HepG2 (cell line): ENCODE results near the gene TM9SF4. TPM values are rescaled to one million over a fixed set of nuclear protein-coding genes. Genes with fewer than 3 reads are reported as not detected.
A peak's percentile ranks its signal among the peaks of the same experiment; 100 is the strongest.

Source experiments
- ETV6 ChIP-seq: sonication (generic); formaldehyde crosslinking; conservative IDR thresholded peaks from 2 replicates; pipeline ENCODE4 v1.4.0; 2020; ENCODE audit warnings: missing genetic modification reagents
- GATAD2A ChIP-seq: IDR thresholded peaks from 2 replicates; pipeline ENCODE4 v1.6.1; 2016
- HNRNPLL ChIP-seq: fragments of 200-400 bp; formaldehyde crosslinking; IDR thresholded peaks from 2 replicates; pipeline ENCODE4 v1.6.1; 2017; ENCODE audit warnings: mild to moderate bottlenecking, low read depth, low read length; ENCODE audit not compliant: poor library complexity, severe bottlenecking
- IRX3 ChIP-seq: sonication (generic); formaldehyde crosslinking; IDR thresholded peaks from 2 replicates; pipeline ENCODE4 v1.8.1; 2023; ENCODE audit warnings: mild to moderate bottlenecking, low read depth, missing genetic modification reagents, borderline replicate concordance
- KDM5B ChIP-seq: sonication (generic); formaldehyde crosslinking; IDR thresholded peaks from 2 replicates; pipeline ENCODE4 v1.4.0; 2020; ENCODE audit warnings: missing genetic modification reagents, mild to moderate bottlenecking, borderline replicate concordance
- MBD4 ChIP-seq: IDR thresholded peaks from 2 replicates; pipeline ENCODE4 v1.6.1; 2012; ENCODE audit warnings: low read length, inconsistent platforms, borderline replicate concordance
- NFIB ChIP-seq: sonication (generic); formaldehyde crosslinking; IDR thresholded peaks from 2 replicates; pipeline ENCODE4 v1.9.0; 2021; ENCODE audit warnings: missing genetic modification reagents, mild to moderate bottlenecking, borderline replicate concordance
- NRL ChIP-seq: sonication (generic); formaldehyde crosslinking; IDR thresholded peaks from 2 replicates; pipeline ENCODE4 v1.5.0; 2020; ENCODE audit warnings: missing genetic modification reagents, mild to moderate bottlenecking, moderate library complexity, borderline replicate concordance
- PITX1 ChIP-seq: sonication (generic); formaldehyde crosslinking; IDR thresholded peaks from 2 replicates; pipeline ENCODE4 v1.5.1; 2020; ENCODE audit warnings: mild to moderate bottlenecking, missing genetic modification reagents
- SAFB2 ChIP-seq: sonication (generic); formaldehyde crosslinking; IDR thresholded peaks from 2 replicates; pipeline ENCODE4 v1.5.1; 2020; ENCODE audit warnings: missing genetic modification reagents, low read depth, mild to moderate bottlenecking, borderline replicate concordance
- THYN1 ChIP-seq: sonication (generic); formaldehyde crosslinking; IDR thresholded peaks from 2 replicates; pipeline ENCODE4 v1.8.1; 2023; ENCODE audit warnings: low read depth, mild to moderate bottlenecking, moderate library complexity, missing genetic modification reagents, borderline replicate concordance
- TP53 ChIP-seq: sonication (generic); formaldehyde crosslinking; conservative IDR thresholded peaks from 2 replicates; pipeline ENCODE4 v1.4.0; 2020; ENCODE audit warnings: missing genetic modification reagents
- XBP1 ChIP-seq: sonication (generic); formaldehyde crosslinking; IDR thresholded peaks from 2 replicates; pipeline ENCODE4 v1.5.0; 2020; ENCODE audit warnings: missing genetic modification reagents
- ZGPAT ChIP-seq: IDR thresholded peaks from 2 replicates; pipeline ENCODE4 v1.6.1; 2016; ENCODE audit warnings: mild to moderate bottlenecking
- ZNF318 ChIP-seq: sonication (generic); formaldehyde crosslinking; IDR thresholded peaks from 2 replicates; pipeline ENCODE4 v1.4.0; 2020; ENCODE audit warnings: mild to moderate bottlenecking, missing genetic modification reagents
- ZNF564 ChIP-seq: sonication (generic); formaldehyde crosslinking; IDR thresholded peaks from 2 replicates; pipeline ENCODE4 v1.8.1; 2023; ENCODE audit warnings: mild to moderate bottlenecking, missing genetic modification reagents
- ZNF597 ChIP-seq: sonication (generic); formaldehyde crosslinking; IDR thresholded peaks from 2 replicates; pipeline ENCODE4 v1.5.0; 2020; ENCODE audit warnings: missing genetic modification reagents
- ZNF614 ChIP-seq: IDR thresholded peaks from 2 replicates; pipeline ENCODE4 v1.6.1; 2018; ENCODE audit warnings: missing biosample characterization, missing genetic modification reagents, inconsistent platforms, borderline replicate concordance
- ZNF724P ChIP-seq: sonication (generic); formaldehyde crosslinking; IDR thresholded peaks from 2 replicates; pipeline ENCODE4 v1.8.0; 2022; ENCODE audit warnings: missing genetic modification reagents, borderline replicate concordance
- polyA plus RNA-seq, 8 experiments: library from polyadenylated mRNA; depleted of rRNA in 3 of 8; stranded (reverse) in 7 of 8; unstranded in 1 of 8; fragments of >200 nt; fragmentation: Illumina TruSeq in 4 of 8; extraction: Trizol in 4 of 8; gene quantifications; 2 replicates each; pipeline versions ENCODE4 v1.2.1 to v1.2.3, GENCODE V29; 2011 to 2016; ENCODE audit warnings: low read depth in 4 of 8, missing spikeins in 1 of 8, mixed read lengths in 1 of 8; ENCODE audit not compliant: insufficient read depth in 1 of 8
- total RNA-seq, 5 experiments: library from RNA; depleted of rRNA; stranded (reverse); fragments of >200 nt; fragmentation: Illumina TruSeq; extraction: Trizol; gene quantifications; 2 replicates each; pipeline ENCODE4 v1.2.3, GENCODE V29; 2016; ENCODE audit warnings: low read depth in 1 of 5

The TM9SF4 gene
- total and polyA plus RNA-seq, 2 of the 13 experiments (the other 11 are each of a cell fraction or from before 2014, with no cell fraction given): 53.5 to 171 TPM

GRCh38 chr20:32109392-32110172, at the start of gene TM9SF4 (continued):
- no peak for TF ChIP-seq ZNF614
- TF ChIP-seq ZNF318 (CRISPR knock-in tag): peak; percentile 98
- TF ChIP-seq ZGPAT (CRISPR knock-in tag): peak; percentile 98
- TF ChIP-seq NFIB (CRISPR knock-in tag): no peak
- TF ChIP-seq ZNF597 (CRISPR knock-in tag): 0 out of 2 replicates have a peak, but pooled peaks have one; percentile 89
- TF ChIP-seq MBD4: no peak
- TF ChIP-seq XBP1: peak; percentile 91; the same call in 1 of the 2 replicates
- TF ChIP-seq ZNF724P (CRISPR knock-in tag): no peak
- peak; percentile 88; the same call in 1 of the 2 replicates for TF ChIP-seq SAFB2 (CRISPR knock-in tag)
- TF ChIP-seq TP53 (CRISPR knock-in tag): peak; percentile 95
- TF ChIP-seq THYN1 (CRISPR knock-in tag): no peak
- peak; percentile 58 for TF ChIP-seq HNRNPLL
- TF ChIP-seq GATAD2A (CRISPR knock-in tag): peak; percentile 71
- TF ChIP-seq NRL (CRISPR knock-in tag): peak; percentile 100
- TF ChIP-seq IRX3 (CRISPR knock-in tag): no peak
- TF ChIP-seq PITX1 (CRISPR knock-in tag): peak; percentile 68
- peak; percentile 78; the same call in 1 of the 2 replicates for TF ChIP-seq ZNF564 (CRISPR knock-in tag)
- TF ChIP-seq ETV6 (CRISPR knock-in tag): peak; percentile 96
- peak; percentile 98 for TF ChIP-seq KDM5B (CRISPR knock-in tag)
